ENCODE measurements around the gene PCNT. TPM values are rescaled to one million over a fixed set of nuclear protein-coding genes. Genes with fewer than 3 reads are reported as not detected.

Gene PCNT
- total and polyA plus RNA-seq, 2 donors (not counting 1 experiment from before 2014, with no cell fraction given), result 20.3 to 58.1 TPM

DNA sequence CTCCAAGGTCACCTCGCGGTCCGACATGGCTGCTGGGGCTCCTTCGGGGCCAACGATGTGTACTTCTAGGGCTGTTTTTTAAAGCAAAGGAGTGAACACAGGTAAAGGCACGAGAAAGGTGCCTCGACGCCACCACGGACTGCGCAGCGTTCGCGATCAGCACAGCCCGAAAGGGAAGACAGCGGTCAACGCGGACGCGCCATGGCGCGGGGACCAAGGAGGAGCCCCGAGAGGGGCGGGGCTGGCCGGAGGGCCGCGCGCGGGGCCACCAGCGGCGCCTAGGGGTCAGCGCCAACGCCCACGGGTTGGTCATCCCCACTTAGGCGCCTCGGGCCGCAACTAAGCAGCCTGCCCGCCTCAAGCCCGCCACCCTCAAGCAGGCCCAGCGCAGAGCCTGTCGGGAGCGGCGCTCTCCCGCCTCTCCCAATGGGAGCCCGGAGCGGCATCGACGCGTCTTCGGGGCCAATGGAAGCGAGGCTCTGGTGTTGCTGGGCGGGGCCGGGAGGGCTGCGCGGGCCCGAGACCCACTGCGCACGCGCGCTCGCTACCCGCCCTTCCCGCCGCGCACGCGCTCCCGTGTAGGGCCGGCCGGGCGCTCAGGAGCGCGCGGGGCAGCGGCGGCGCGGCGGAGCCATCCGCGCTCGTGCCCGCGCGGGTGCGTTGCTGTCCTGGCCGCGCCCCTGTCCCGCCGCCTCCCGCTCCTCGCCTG, 134.5 kb downstream of the PCNT start, which contains the start of gene DIP2A:
DIP2A (plus strand) TSS at position 577 of the 709 bp plus-strand sequence. CDS start 241 bp downstream, outside the sequence.
- H3K27me3 Mint-ChIP-seq, result no peaks in the 10 kb centered on the region

More for the DNA sequence above, 134.5 kb downstream of the PCNT start, which contains the start of gene DIP2A:
- H3K9me3 Mint-ChIP-seq (ENCODE audit: insufficient read depth), result no peaks in the 10 kb centered on the region
- under 1% methylated on average over 91 of the region's 91 CpGs for WGBS (ENCODE audit: insufficient coverage)
- POLR2A ChIA-PET, result interaction anchor here (0.7 kb wide), 1 partner anchor 177 kb away, joined by 3 read pairs; the partner anchor contains the start of gene PRMT2
- intact Hi-C loops (cut with micrococcal nuclease), result loop anchor here (1.0 kb wide), 3 partner anchors 134 to 229 kb away; partner anchors contain the start of genes PCNT and YBEY
- peak within 1 kb of the TSS; percentile 49 to 95 (median 90) for H3K4me3 ChIP-seq (ENCODE audit: control extremely low read depth in 1 of 5, extremely low read depth in 1 of 5, insufficient read depth in 1 of 5, low read depth in 2 of 5, low read length in 4 of 5)
- H3K4me1 Mint-ChIP-seq, result peaks cover 29% of the 10 kb centered on the region
- H3K4me1 ChIP-seq (ENCODE audit: control insufficient read depth in 2 of 2, insufficient read depth in 2 of 2, low read length in 2 of 2), result peaks cover 16 to 23% of the 10 kb centered on the region in 2 donors
- H4K20me1 ChIP-seq (ENCODE audit: control insufficient read depth, insufficient read depth, low read length, poor library complexity, severe bottlenecking), result peaks cover 5% of the 10 kb centered on the region
- H2AFZ ChIP-seq (ENCODE audit: insufficient read depth, low read depth, low read length, poor library complexity, severe bottlenecking), result peak within 1 kb of the TSS; percentile 97
- peak; percentile 97 for DNase-seq
- no peaks in the 10 kb centered on the region for H3K27me3 ChIP-seq (replicated peaks in 1 of 4; ENCODE audit: control extremely low read depth in 1 of 4, control insufficient read depth in 3 of 4, insufficient read depth in 4 of 4, low read length in 3 of 4)
- TF ChIP-seq EZH2 (IDR thresholded peaks at IDR 0.05; ENCODE audit: borderline replicate concordance, insufficient read depth, low read depth, low read length, poor library complexity, severe bottlenecking), result no peak
- TF ChIP-seq, protein P1, sequence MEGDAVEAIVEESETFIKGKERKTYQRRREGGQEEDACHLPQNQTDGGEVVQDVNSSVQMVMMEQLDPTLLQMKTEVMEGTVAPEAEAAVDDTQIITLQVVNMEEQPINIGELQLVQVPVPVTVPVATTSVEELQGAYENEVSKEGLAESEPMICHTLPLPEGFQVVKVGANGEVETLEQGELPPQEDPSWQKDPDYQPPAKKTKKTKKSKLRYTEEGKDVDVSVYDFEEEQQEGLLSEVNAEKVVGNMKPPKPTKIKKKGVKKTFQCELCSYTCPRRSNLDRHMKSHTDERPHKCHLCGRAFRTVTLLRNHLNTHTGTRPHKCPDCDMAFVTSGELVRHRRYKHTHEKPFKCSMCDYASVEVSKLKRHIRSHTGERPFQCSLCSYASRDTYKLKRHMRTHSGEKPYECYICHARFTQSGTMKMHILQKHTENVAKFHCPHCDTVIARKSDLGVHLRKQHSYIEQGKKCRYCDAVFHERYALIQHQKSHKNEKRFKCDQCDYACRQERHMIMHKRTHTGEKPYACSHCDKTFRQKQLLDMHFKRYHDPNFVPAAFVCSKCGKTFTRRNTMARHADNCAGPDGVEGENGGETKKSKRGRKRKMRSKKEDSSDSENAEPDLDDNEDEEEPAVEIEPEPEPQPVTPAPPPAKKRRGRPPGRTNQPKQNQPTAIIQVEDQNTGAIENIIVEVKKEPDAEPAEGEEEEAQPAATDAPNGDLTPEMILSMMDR (IDR thresholded peaks at IDR 0.05), result no peak
- CTCF ChIA-PET, result interaction anchor here (1.3 kb wide), 1 partner anchor 42 kb away, joined by 3 read pairs; no protein-coding TSS in a partner anchor
- peak within 1 kb of the TSS; percentile 79 to 89 for H3K27ac ChIP-seq (ENCODE audit: low read length in 2 of 2)
- peak within 1 kb of the TSS; percentile 95 for H3K4me2 ChIP-seq (replicated peaks; ENCODE audit: low read depth, low read length, poor library complexity, severe bottlenecking)
- H3K27ac Mint-ChIP-seq, result peak within 1 kb of the TSS; percentile 89
- peaks cover 3 to 7% of the 10 kb centered on the region in 2 experiments for H3K36me3 ChIP-seq (replicated peaks in 1 of 2; ENCODE audit: control extremely low read depth in 1 of 2, control insufficient read depth in 1 of 2, extremely low read depth in 1 of 2, insufficient read depth in 2 of 2, low read length in 1 of 2)
- H3K4me3 Mint-ChIP-seq, result peak within 1 kb of the TSS; percentile 93
- H3K79me2 ChIP-seq (ENCODE audit: control insufficient read depth, insufficient read depth, low read length), result peaks cover 56% of the 10 kb centered on the region
- ATAC-seq (ENCODE audit: low read depth), result peak; percentile 98
- H3K9me3 ChIP-seq (ENCODE audit: control extremely low read depth in 1 of 3, control insufficient read depth in 2 of 3, insufficient read depth in 1 of 3, low read length in 2 of 3), result no peaks in the 10 kb centered on the region
- peak within 1 kb of the TSS; percentile 93 for H3K9ac ChIP-seq (ENCODE audit: low read length)

Data from B cell (primary cell).